H9 (cell line): ENCODE data around the gene NKX1-1. TPM values are rescaled to one million over a fixed set of nuclear protein-coding genes. Genes with fewer than 3 reads are reported as not detected.

Experiments
- DNase-seq: peaks from one replicate; pipeline ENCODE4 v3.0.0-alpha.2; 2017
- H2AFZ ChIP-seq: one replicate; pipeline ENCODE4 v1.6.1; 2013; ENCODE audit warnings: mild to moderate bottlenecking, low read length, control low read depth, moderate library complexity
- H2AK5ac ChIP-seq: 2 replicates; pipeline ENCODE4 v1.6.1; 2013; ENCODE audit warnings: low read length, control low read depth, mixed read lengths; ENCODE audit not compliant: insufficient read length
- H2BK120ac ChIP-seq: one replicate; pipeline ENCODE4 v1.6.1; 2013; ENCODE audit warnings: low read depth, mild to moderate bottlenecking, low read length, control low read depth, inconsistent platforms; ENCODE audit not compliant: poor library complexity, severe bottlenecking
- H2BK12ac ChIP-seq: 2 replicates; pipeline ENCODE4 v1.6.1; 2013; ENCODE audit warnings: low read length, control low read depth, mixed read lengths, low read depth; ENCODE audit not compliant: insufficient read length
- H2BK15ac ChIP-seq: 2 replicates; pipeline ENCODE4 v1.6.1; 2013; ENCODE audit warnings: low read depth, low read length, control low read depth
- H2BK20ac ChIP-seq: one replicate; pipeline ENCODE4 v1.6.1; 2013; ENCODE audit warnings: low read depth, mild to moderate bottlenecking, low read length, control low read depth, inconsistent platforms; ENCODE audit not compliant: poor library complexity, severe bottlenecking
- H2BK5ac ChIP-seq: 2 replicates; pipeline ENCODE4 v1.6.1; 2013; ENCODE audit warnings: low read length, control low read depth, mixed read lengths; ENCODE audit not compliant: insufficient read length
- H3K14ac ChIP-seq: 2 replicates; pipeline ENCODE4 v1.6.1; 2013; ENCODE audit warnings: low read length, control low read depth; ENCODE audit not compliant: insufficient read depth
- H3K18ac ChIP-seq: 2 replicates; pipeline ENCODE4 v1.6.1; 2013; ENCODE audit warnings: low read depth, mild to moderate bottlenecking, mixed read lengths, low read length, control low read depth; ENCODE audit not compliant: insufficient read length
- H3K23ac ChIP-seq: 2 replicates; pipeline ENCODE4 v1.6.1; 2013; ENCODE audit warnings: low read length, control low read depth, mixed read lengths, low read depth; ENCODE audit not compliant: insufficient read length
- H3K23me2 ChIP-seq: 2 replicates; pipeline ENCODE4 v1.6.1; 2013; ENCODE audit warnings: low read depth, mild to moderate bottlenecking, mixed read lengths, low read length, control low read depth; ENCODE audit not compliant: insufficient read length, poor library complexity, severe bottlenecking
- H3K27ac ChIP-seq: 2 replicates; pipeline ENCODE4 v1.5.1; 2013; ENCODE audit warnings: low read length, control low read depth, mixed read lengths, low read depth; ENCODE audit not compliant: insufficient read length
- H3K27me3 ChIP-seq: 2 replicates; pipeline ENCODE4 v1.6.1; 2013; ENCODE audit warnings: low read length, control low read depth, inconsistent platforms; ENCODE audit not compliant: insufficient read depth
- H3K4ac ChIP-seq: 2 replicates; pipeline ENCODE4 v1.6.1; 2013; ENCODE audit warnings: low read depth, mild to moderate bottlenecking, control low read depth, inconsistent platforms, low read length, moderate library complexity
- H3K4me1 ChIP-seq: 2 replicates; pipeline ENCODE4 v1.6.1; 2013; ENCODE audit warnings: low read length, control low read depth, inconsistent platforms; ENCODE audit not compliant: insufficient read depth
- H3K4me2 ChIP-seq: 2 replicates; pipeline ENCODE4 v1.6.1; 2013; ENCODE audit warnings: low read length, control low read depth, mixed read lengths; ENCODE audit not compliant: insufficient read length, insufficient read depth
- H3K56ac ChIP-seq: 2 replicates; pipeline ENCODE4 v1.6.1; 2013; ENCODE audit warnings: low read depth, mild to moderate bottlenecking, mixed read lengths, low read length, control low read depth; ENCODE audit not compliant: insufficient read length
- H3K79me1 ChIP-seq: 2 replicates; pipeline ENCODE4 v1.6.1; 2013; ENCODE audit warnings: low read depth, mild to moderate bottlenecking, moderate library complexity, low read length, control low read depth, inconsistent platforms; ENCODE audit not compliant: insufficient read depth, poor library complexity, severe bottlenecking
- H3K79me2 ChIP-seq: 2 replicates; pipeline ENCODE4 v1.6.1; 2013; ENCODE audit warnings: low read length, control low read depth, inconsistent platforms; ENCODE audit not compliant: insufficient read depth
- H3K9ac ChIP-seq: 2 replicates; pipeline ENCODE4 v1.6.1; 2013; ENCODE audit warnings: low read length, control low read depth, mixed read lengths; ENCODE audit not compliant: insufficient read length; ENCODE audit errors: extremely low read depth
- H3K9me3 ChIP-seq: one replicate; pipeline ENCODE4 v1.6.1; 2013; ENCODE audit warnings: low read depth, low read length, inconsistent platforms; ENCODE audit not compliant: control insufficient read depth
- H3T11ph ChIP-seq: one replicate; pipeline ENCODE4 v1.6.1; 2013; ENCODE audit warnings: mild to moderate bottlenecking, low read length, control low read depth, inconsistent platforms
- H4K20me1 ChIP-seq: one replicate; pipeline ENCODE4 v1.6.1; 2013; ENCODE audit not compliant: control insufficient read depth, insufficient read length, insufficient read depth
- H4K5ac ChIP-seq: 2 replicates; pipeline ENCODE4 v1.6.1; 2013; ENCODE audit warnings: low read depth, mild to moderate bottlenecking, mixed read lengths, low read length, control low read depth; ENCODE audit not compliant: insufficient read length
- H4K8ac ChIP-seq: replicated peaks from 2 replicates; pipeline ENCODE4 v1.6.1; 2013; ENCODE audit warnings: low read length, control low read depth, mixed read lengths, low read depth; ENCODE audit not compliant: insufficient read length
- H4K91ac ChIP-seq: 2 replicates; pipeline ENCODE4 v1.6.1; 2013; ENCODE audit warnings: low read depth, mild to moderate bottlenecking, moderate library complexity, mixed read lengths, low read length, control low read depth; ENCODE audit not compliant: insufficient read length
- H3K27ac Mint-ChIP-seq, 3 experiments: 2 replicates in 2 of 3; 3 replicates in 1 of 3; pipeline ENCODE4 v1.8.0; 2020 to 2021; ENCODE audit warnings: mixed read lengths in 3 of 3, mild to moderate bottlenecking in 1 of 3, moderate library complexity in 1 of 3
- H3K27me3 Mint-ChIP-seq: 2 replicates; pipeline ENCODE4 v1.8.0; 2021; ENCODE audit warnings: low read depth, mild to moderate bottlenecking, moderate library complexity, mixed read lengths
- H3K36me3 Mint-ChIP-seq, 3 experiments: 2 replicates in 2 of 3; 3 replicates in 1 of 3; pipeline ENCODE4 v1.8.0; 2020 to 2021; ENCODE audit warnings: low read depth in 3 of 3, mixed read lengths in 3 of 3; ENCODE audit not compliant: insufficient read depth in 1 of 3
- H3K4me1 Mint-ChIP-seq, 2 experiments: 2 replicates each; pipeline ENCODE4 v1.8.0; 2020; ENCODE audit warnings: mixed read lengths in 2 of 2
- H3K4me3 Mint-ChIP-seq, 2 experiments: 2 replicates in 1 of 2; 3 replicates in 1 of 2; pipeline ENCODE4 v1.8.0; 2020 to 2021; ENCODE audit warnings: mild to moderate bottlenecking in 2 of 2, mixed read lengths in 2 of 2, moderate library complexity in 1 of 2
- H3K9me3 Mint-ChIP-seq, 2 experiments: 2 replicates in 1 of 2; 3 replicates in 1 of 2; pipeline ENCODE4 v1.8.0; 2020; ENCODE audit warnings: mild to moderate bottlenecking in 2 of 2, mixed read lengths in 2 of 2, moderate library complexity in 1 of 2
- CTCF ChIP-seq: fragments of 200-600 bp; sonication (generic); conservative IDR thresholded peaks from 3 replicates; pipeline ENCODE4 v1.8.0; 2021; ENCODE audit warnings: antibody characterized with exemption, mild to moderate bottlenecking
- WGBS: extraction: QIAGEN DNeasy Blood & Tissue Kit; methylation state at CpG from one replicate; pipeline ENCODE4 v1.1.7; 2013; ENCODE audit warnings: missing lambda C conversion rate, low lambda C conversion rate, mixed read lengths; ENCODE audit not compliant: insufficient read length; ENCODE audit errors: extremely low coverage; 5-methylcytosine and 5-hydroxymethylcytosine counted together
- total RNA-seq: library from RNA; stranded (reverse); gene quantifications from 2 replicates; pipeline ENCODE4 v1.2.1, GENCODE V29; 2021

The NKX1-1 gene
- total RNA-seq, 1 experiment from 2014 or later = not detected

GRCh38 chr4:1405254-1405635 lies 997 bp downstream of the NKX1-1 start:
- H3K4me3 Mint-ChIP-seq = peak overlapping the region in 1 of 2 experiments; percentile 57; a peak in 2 of 5 replicates
- H3K14ac ChIP-seq = no peak overlapping the region
- no peaks in the 10 kb centered on the region for H3K9me3 ChIP-seq
- H2BK20ac ChIP-seq = no peak overlapping the region
- H3K27ac ChIP-seq = no peak overlapping the region
- no peak for TF ChIP-seq CTCF
- H4K20me1 ChIP-seq = peaks cover 3% of the 10 kb centered on the region
- H3K23me2 ChIP-seq = peaks cover 3% of the 10 kb centered on the region
- H2AK5ac ChIP-seq = no peak overlapping the region
- no peak overlapping the region for H2BK15ac ChIP-seq
- H3K79me1 ChIP-seq = no peaks in the 10 kb centered on the region
- H3K27ac Mint-ChIP-seq = no peak overlapping the region
- peaks cover 90% of the 10 kb centered on the region for H3K27me3 ChIP-seq
- H2AFZ ChIP-seq = no peak overlapping the region
- no CpG with 5 or more reads among the region's 26 CpGs for WGBS
- H3K18ac ChIP-seq = no peak overlapping the region
- peaks cover 0 to 2% (median 0%) of the 10 kb centered on the region in 3 experiments; a peak in 3 of 7 replicates for H3K36me3 Mint-ChIP-seq
- H3K4me1 Mint-ChIP-seq = peaks cover 2 to 13% of the 10 kb centered on the region in 2 experiments; a peak in 2 of 4 replicates
- H4K8ac ChIP-seq = no peak overlapping the region
- DNase-seq = peak; percentile 23
- no peak overlapping the region for H3K56ac ChIP-seq
- H3K79me2 ChIP-seq = no peaks in the 10 kb centered on the region
- no peak overlapping the region for H3T11ph ChIP-seq
- peaks cover 0 to 2% of the 10 kb centered on the region in 2 experiments; a peak in 2 of 5 replicates for H3K9me3 Mint-ChIP-seq
- no peak overlapping the region for H3K23ac ChIP-seq
- no peak overlapping the region for H2BK12ac ChIP-seq
- no peak overlapping the region for H2BK120ac ChIP-seq
- H3K4me1 ChIP-seq = no peaks in the 10 kb centered on the region; the same call in 1 of the 2 replicates
- no peak overlapping the region for H3K4me2 ChIP-seq
- peaks cover 83% of the 10 kb centered on the region for H3K27me3 Mint-ChIP-seq
- no peak overlapping the region for H4K5ac ChIP-seq
- no peak overlapping the region for H3K9ac ChIP-seq
- H2BK5ac ChIP-seq = no peak overlapping the region
- no peak overlapping the region for H4K91ac ChIP-seq
- H3K4ac ChIP-seq = no peak overlapping the region
